NB4 (cell line): ENCODE data around the gene NFAT5.
"Not testable (repeated sequence)": the region's sequence is repeated elsewhere in the genome, so short reads cannot be mapped to it uniquely, and the experiment has no call there.

Experiments
- DNase-seq: peaks from one replicate; pipeline ENCODE4 v3.0.0; 2010; ENCODE audit warnings: low read depth
- H3K4me3 ChIP-seq: one replicate; pipeline ENCODE4 v1.5.1; 2011; ENCODE audit warnings: mild to moderate bottlenecking, low read depth, low read length, moderate library complexity
- MYC ChIP-seq: IDR thresholded peaks from 2 replicates; pipeline ENCODE4 v1.6.1; 2011; ENCODE audit warnings: low read depth, low read length
- POLR2A ChIP-seq: IDR thresholded peaks from 2 replicates; pipeline ENCODE4 v1.6.1; 2011; ENCODE audit warnings: mild to moderate bottlenecking; ENCODE audit not compliant: insufficient read length; ENCODE audit errors: extremely low read depth
- TF ChIP-seq, protein P1 (sequence below): IDR thresholded peaks from 2 replicates; pipeline ENCODE4 v1.6.1; 2011; ENCODE audit warnings: low read depth, low read length
- TF ChIP-seq, protein P2 (sequence below): IDR thresholded peaks from one replicate; pipeline ENCODE4 v1.5.1; 2012; ENCODE audit warnings: low read depth, low read length

Gene NFAT5

DNA sequence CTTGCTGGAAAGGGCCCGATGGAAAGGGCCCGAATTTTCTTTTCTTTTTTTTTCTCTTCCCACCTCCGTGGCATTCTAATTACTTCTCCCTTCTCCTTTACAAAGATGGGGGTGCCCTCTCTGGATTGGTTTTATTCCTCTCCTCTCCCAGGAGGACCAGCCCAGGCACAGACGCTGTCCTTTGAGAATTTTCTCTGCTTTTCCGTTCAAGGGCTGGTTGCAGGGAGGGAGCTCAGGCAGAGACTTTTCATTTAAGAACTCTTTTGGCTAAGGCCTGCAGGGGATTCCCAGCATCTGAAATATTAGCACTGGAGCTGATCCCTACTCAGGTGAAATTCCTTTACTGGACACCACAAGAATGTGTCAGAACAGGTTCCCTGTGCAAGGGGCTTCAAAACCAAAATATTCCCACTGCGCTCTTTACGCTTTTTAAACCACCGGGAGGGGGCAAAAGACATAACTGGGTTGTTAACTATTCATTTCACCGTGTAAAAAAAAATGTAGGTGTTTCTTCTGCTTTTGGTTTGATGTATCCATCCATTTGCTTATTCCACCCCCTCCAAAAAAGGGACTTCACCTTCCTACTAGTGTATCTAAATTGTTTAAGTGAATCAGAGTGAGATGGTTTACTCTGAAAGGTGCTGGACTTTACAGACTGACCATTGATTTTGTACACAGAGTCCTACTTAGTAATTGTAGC is 1.4 kb downstream of the NFAT5 start:
- TF ChIP-seq, protein P1, sequence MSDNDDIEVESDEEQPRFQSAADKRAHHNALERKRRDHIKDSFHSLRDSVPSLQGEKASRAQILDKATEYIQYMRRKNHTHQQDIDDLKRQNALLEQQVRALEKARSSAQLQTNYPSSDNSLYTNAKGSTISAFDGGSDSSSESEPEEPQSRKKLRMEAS, result no peak
- TF ChIP-seq, protein P2, sequence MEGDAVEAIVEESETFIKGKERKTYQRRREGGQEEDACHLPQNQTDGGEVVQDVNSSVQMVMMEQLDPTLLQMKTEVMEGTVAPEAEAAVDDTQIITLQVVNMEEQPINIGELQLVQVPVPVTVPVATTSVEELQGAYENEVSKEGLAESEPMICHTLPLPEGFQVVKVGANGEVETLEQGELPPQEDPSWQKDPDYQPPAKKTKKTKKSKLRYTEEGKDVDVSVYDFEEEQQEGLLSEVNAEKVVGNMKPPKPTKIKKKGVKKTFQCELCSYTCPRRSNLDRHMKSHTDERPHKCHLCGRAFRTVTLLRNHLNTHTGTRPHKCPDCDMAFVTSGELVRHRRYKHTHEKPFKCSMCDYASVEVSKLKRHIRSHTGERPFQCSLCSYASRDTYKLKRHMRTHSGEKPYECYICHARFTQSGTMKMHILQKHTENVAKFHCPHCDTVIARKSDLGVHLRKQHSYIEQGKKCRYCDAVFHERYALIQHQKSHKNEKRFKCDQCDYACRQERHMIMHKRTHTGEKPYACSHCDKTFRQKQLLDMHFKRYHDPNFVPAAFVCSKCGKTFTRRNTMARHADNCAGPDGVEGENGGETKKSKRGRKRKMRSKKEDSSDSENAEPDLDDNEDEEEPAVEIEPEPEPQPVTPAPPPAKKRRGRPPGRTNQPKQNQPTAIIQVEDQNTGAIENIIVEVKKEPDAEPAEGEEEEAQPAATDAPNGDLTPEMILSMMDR, result no peak
- TF ChIP-seq POLR2A, result no peak
- TF ChIP-seq MYC, result no peak
- H3K4me3 ChIP-seq, result peak overlapping the region; percentile 73
- peak; percentile 52 for DNase-seq

GRCh38 chr16:69568676-69569075 is 2.9 kb downstream of the NFAT5 start:
- peak overlapping the region; percentile 12 for H3K4me3 ChIP-seq
- TF ChIP-seq MYC (no peak), POLR2A (no peak)
- TF ChIP-seq, protein P2, result no peak
- TF ChIP-seq, protein P1, result no peak
- DNase-seq, result no peak

DNA sequence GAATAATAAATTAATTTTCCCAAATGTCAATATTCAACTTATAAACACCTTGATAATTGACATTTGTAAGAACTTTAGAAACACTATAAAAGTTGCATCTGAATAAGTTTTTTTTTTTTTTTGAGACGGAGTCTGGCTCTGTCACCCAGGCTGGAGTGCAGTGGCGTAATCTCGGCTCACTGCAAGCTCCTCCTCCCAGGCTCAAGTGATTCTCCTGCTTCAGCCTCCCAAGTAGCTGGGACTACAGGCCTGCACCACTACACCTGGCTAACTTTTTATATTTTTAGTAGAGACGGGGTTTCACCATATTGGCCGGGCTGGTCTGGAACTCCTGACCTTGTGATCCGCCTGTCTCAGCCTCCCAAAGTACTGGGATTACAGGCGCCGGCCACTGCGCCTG is 13.0 kb downstream of the NFAT5 start:
- not testable (repeated sequence) for H3K4me3 ChIP-seq, DNase-seq

DNA sequence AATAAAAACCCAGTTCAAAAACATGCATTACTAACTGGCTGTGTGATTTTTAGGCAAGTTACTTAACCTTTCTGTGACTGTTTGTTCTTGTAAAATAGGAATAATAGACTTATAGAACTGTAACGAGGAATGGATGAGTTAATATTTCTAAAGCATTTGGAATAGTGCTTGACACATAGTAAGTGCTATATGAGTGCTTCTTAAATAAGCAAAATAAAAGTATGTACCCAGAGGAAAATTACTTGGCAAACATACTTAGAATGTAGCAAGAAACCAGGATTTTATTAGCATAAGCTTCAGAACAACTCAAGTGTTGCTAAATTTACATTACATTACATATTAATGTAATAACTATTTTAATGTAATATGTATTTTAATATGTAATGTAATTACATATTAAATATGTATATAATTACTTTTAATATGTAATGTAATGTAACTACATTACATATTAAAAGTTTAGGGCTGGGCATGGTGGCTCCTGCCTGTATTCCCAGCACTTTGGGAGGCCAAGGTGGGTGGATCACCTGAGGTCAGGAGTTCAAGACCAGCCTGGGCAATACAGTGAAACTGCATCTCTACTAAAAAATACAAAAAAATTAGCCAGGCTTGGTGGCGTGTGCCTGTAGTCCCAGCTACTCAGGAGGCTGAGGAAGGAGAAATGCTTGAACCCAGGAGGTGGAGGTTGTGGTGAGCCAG is 14.2 kb downstream of the NFAT5 start:
- TF ChIP-seq, protein P2, result no peak
- TF ChIP-seq POLR2A (no peak), MYC (no peak)
- TF ChIP-seq, protein P1, result no peak
- DNase-seq, result no peak
- no peak overlapping the region for H3K4me3 ChIP-seq

- no peak overlapping the region for H3K4me3 ChIP-seq
- TF ChIP-seq MYC, result no peak
- TF ChIP-seq, protein P1, result no peak
- no peak for DNase-seq
These were observed 15.5 kb downstream of the NFAT5 start for GRCh38 chr16:69581297-69581696.

DNA sequence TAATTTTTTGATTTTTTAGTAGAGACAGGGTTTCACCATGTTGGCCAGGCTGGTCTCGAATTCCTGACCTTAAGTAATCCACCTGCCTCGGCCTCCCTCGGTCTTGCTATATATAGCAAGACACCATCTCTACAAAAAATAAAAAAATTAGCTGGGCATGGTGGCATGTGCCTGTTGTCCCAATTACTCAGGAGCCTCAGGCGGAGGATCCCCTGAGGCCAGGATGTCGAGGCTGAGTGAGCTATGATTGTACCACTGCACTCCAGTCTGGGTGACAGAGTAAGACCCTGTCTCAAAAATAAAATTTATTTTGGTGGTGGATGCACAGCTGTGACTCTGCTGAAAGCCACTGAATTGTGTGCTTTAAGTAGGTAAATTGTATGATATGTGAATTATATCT is 18.7 kb downstream of the NFAT5 start:
- not testable (repeated sequence) for H3K4me3 ChIP-seq, DNase-seq

GRCh38 chr16:69589434-69590269 is 23.9 kb downstream of the NFAT5 start:
- TF ChIP-seq POLR2A (no peak), MYC (no peak)
- TF ChIP-seq, protein P2, result no peak
- TF ChIP-seq, protein P1, result no peak
- DNase-seq, result peak; percentile 34
- H3K4me3 ChIP-seq, result no peak overlapping the region
